COLO829 (cell line): ENCODE data around the gene CSF1.

ENCODE experiments used
- DNase-seq: peaks from one replicate; pipeline ENCODE4 v3.0.0; 2012; ENCODE audit warnings: low spot score

Gene CSF1

GRCh38 chr1:109978761-109979488, 68.3 kb downstream of the CSF1 start:
- DNase-seq = no peak

- no peak for DNase-seq
Observed at GRCh38 chr1:109979489-109980091, 68.9 kb downstream of the CSF1 start.
